ENCODE measurements around the gene TNIK. TPM values are rescaled to one million over a fixed set of nuclear protein-coding genes. Genes with fewer than 3 reads are reported as not detected.

TNIK gene
- total and polyA plus RNA-seq, 2 of the 13 experiments (the other 11 are each of a cell fraction or from before 2014, with no cell fraction given) = 0.15 to 0.22 TPM

DNA sequence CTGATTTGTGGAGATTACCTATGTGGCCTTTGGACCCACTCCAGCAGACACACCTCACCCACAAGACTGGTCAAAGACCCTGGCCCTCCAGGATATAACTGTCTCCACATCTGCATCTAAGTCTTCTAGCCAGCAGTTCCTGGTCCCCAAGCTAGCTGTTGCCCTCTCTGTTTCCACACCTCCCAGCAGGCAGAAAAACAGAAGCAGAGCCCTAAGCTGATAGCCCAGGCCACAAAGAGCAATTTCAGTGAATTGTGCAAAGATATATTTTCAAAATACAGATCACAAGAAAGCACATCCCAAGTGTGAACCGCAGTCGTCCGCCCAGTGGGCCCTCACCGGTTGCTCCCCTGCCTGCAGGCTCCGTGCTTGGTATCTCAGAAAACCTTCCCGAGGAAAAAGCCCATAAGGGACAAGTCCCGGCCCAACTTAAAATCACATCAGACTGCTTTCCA is 2.6 kb downstream of the TNIK start:
- in situ Hi-C loops (cut with HindIII; ENCODE audit: extremely low pct_ligation_motif_present, low pct_unique_long_range_greater_than_20kb) = no loop called here
- 0% methylated on average over 6 of the region's 7 CpGs for WGBS (ENCODE audit: low lambda C conversion rate)
- no peak overlapping the region for H3K9ac ChIP-seq (ENCODE audit: insufficient read depth, low read depth, low read length)
- DNase-seq (ENCODE audit: low spot score) (no peak), FAIRE-seq (no peak), ATAC-seq (no peak)
- no peaks in the 10 kb centered on the region for H4K20me1 ChIP-seq (ENCODE audit: insufficient read depth, low read length)
- CTCF ChIA-PET (ENCODE audit: low intra/inter-chr PET ratio, low total read pairs) = no interaction called here
- H3K79me2 ChIP-seq (ENCODE audit: insufficient read depth, low read length) = no peaks in the 10 kb centered on the region
- peaks cover 8 to 54% of the 10 kb centered on the region in 2 experiments for H3K27me3 ChIP-seq (ENCODE audit: control insufficient read depth in 1 of 2, insufficient read depth in 2 of 2, low read length in 2 of 2)
- no peak overlapping the region; the same call in 1 of the 2 replicates for H3K4me2 ChIP-seq (ENCODE audit: low read depth, low read length)
- peaks cover 41% of the 10 kb centered on the region for H3K4me1 ChIP-seq (ENCODE audit: insufficient read depth, low read length)
- H3K36me3 ChIP-seq (replicated peaks in 1 of 2; ENCODE audit: control insufficient read depth in 1 of 2, insufficient read depth in 2 of 2, low read length in 2 of 2) = no peaks in the 10 kb centered on the region
- H3K27ac ChIP-seq (ENCODE audit: extremely low read length, insufficient read depth, low read length) = no peak overlapping the region
- no peak overlapping the region for H3K4me3 ChIP-seq (replicated peaks in 1 of 3; ENCODE audit: insufficient read depth in 1 of 3, low read depth in 2 of 3, low read length in 3 of 3)
- BruUV-seq (replicated peaks) = no TSS peak
- H2AFZ ChIP-seq (ENCODE audit: low read length) = no peak overlapping the region
- H3K9me3 ChIP-seq (ENCODE audit: low read length) = no peaks in the 10 kb centered on the region
- POLR2A ChIA-PET = no interaction called here
- intact Hi-C loops (cut with micrococcal nuclease; ENCODE audit: unreplicated experiment) = no loop called here
- TF ChIP-seq ZNF205 (CRISPR knock-in tag; IDR thresholded peaks at IDR 0.05) = no peak
- no peak for TF ChIP-seq ZNF530 (CRISPR knock-in tag; IDR thresholded peaks at IDR 0.05; ENCODE audit: low read depth)
- TF ChIP-seq, protein P1, sequence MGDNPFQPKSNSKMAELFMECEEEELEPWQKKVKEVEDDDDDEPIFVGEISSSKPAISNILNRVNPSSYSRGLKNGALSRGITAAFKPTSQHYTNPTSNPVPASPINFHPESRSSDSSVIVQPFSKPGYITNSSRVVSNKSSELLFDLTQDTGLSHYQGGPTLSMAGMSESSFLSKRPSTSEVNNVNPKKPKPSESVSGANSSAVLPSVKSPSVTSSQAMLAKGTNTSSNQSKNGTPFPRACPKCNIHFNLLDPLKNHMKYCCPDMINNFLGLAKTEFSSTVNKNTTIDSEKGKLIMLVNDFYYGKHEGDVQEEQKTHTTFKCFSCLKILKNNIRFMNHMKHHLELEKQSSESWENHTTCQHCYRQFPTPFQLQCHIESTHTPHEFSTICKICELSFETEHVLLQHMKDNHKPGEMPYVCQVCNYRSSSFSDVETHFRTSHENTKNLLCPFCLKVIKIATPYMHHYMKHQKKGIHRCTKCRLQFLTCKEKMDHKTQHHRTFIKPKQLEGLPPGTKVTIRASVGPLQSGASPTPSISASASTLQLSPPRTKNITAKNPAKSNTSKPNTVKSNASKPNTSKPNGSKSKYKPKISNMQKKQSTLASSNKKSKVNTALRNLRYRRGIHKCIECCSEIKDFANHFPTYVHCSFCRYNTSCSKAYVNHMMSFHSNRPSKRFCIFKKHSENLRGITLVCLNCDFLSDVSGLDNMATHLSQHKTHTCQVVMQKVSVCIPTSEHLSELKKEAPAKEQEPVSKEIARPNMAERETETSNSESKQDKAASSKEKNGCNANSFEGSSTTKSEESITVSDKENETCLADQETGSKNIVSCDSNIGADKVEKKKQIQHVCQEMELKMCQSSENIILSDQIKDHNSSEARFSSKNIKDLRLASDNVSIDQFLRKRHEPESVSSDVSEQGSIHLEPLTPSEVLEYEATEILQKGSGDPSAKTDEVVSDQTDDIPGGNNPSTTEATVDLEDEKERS (CRISPR knock-in tag; IDR thresholded peaks at IDR 0.05) = no peak
- no peak for TF ChIP-seq JUNB (CRISPR knock-in tag; IDR thresholded peaks at IDR 0.05; ENCODE audit: borderline replicate concordance)
- TF ChIP-seq, protein P2, sequence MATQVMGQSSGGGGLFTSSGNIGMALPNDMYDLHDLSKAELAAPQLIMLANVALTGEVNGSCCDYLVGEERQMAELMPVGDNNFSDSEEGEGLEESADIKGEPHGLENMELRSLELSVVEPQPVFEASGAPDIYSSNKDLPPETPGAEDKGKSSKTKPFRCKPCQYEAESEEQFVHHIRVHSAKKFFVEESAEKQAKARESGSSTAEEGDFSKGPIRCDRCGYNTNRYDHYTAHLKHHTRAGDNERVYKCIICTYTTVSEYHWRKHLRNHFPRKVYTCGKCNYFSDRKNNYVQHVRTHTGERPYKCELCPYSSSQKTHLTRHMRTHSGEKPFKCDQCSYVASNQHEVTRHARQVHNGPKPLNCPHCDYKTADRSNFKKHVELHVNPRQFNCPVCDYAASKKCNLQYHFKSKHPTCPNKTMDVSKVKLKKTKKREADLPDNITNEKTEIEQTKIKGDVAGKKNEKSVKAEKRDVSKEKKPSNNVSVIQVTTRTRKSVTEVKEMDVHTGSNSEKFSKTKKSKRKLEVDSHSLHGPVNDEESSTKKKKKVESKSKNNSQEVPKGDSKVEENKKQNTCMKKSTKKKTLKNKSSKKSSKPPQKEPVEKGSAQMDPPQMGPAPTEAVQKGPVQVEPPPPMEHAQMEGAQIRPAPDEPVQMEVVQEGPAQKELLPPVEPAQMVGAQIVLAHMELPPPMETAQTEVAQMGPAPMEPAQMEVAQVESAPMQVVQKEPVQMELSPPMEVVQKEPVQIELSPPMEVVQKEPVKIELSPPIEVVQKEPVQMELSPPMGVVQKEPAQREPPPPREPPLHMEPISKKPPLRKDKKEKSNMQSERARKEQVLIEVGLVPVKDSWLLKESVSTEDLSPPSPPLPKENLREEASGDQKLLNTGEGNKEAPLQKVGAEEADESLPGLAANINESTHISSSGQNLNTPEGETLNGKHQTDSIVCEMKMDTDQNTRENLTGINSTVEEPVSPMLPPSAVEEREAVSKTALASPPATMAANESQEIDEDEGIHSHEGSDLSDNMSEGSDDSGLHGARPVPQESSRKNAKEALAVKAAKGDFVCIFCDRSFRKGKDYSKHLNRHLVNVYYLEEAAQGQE (IDR thresholded peaks at IDR 0.05; ENCODE audit: borderline replicate concordance in 1 of 2, low read depth in 1 of 2, low read length in 2 of 2) = no peak
- no peak for TF ChIP-seq ZNF335 (CRISPR knock-in tag; IDR thresholded peaks at IDR 0.05)
- TF ChIP-seq ZSCAN9 (CRISPR knock-in tag; IDR thresholded peaks at IDR 0.05; ENCODE audit: borderline replicate concordance) = no peak
- TF ChIP-seq CBX2 (IDR thresholded peaks at IDR 0.05; ENCODE audit: low read depth, low read length) = no peak
- no peak for TF ChIP-seq CBX2 (CRISPR knock-in tag; IDR thresholded peaks at IDR 0.05; ENCODE audit: low read depth)
- TF ChIP-seq, protein P3, sequence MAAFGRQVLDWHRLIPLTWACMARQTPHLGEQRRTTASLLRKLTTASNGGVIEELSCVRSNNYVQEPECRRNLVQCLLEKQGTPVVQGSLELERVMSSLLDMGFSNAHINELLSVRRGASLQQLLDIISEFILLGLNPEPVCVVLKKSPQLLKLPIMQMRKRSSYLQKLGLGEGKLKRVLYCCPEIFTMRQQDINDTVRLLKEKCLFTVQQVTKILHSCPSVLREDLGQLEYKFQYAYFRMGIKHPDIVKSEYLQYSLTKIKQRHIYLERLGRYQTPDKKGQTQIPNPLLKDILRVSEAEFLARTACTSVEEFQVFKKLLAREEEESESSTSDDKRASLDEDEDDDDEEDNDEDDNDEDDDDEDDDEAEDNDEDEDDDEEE (CRISPR knock-in tag; IDR thresholded peaks at IDR 0.05) = no peak
- TF ChIP-seq, protein P4, sequence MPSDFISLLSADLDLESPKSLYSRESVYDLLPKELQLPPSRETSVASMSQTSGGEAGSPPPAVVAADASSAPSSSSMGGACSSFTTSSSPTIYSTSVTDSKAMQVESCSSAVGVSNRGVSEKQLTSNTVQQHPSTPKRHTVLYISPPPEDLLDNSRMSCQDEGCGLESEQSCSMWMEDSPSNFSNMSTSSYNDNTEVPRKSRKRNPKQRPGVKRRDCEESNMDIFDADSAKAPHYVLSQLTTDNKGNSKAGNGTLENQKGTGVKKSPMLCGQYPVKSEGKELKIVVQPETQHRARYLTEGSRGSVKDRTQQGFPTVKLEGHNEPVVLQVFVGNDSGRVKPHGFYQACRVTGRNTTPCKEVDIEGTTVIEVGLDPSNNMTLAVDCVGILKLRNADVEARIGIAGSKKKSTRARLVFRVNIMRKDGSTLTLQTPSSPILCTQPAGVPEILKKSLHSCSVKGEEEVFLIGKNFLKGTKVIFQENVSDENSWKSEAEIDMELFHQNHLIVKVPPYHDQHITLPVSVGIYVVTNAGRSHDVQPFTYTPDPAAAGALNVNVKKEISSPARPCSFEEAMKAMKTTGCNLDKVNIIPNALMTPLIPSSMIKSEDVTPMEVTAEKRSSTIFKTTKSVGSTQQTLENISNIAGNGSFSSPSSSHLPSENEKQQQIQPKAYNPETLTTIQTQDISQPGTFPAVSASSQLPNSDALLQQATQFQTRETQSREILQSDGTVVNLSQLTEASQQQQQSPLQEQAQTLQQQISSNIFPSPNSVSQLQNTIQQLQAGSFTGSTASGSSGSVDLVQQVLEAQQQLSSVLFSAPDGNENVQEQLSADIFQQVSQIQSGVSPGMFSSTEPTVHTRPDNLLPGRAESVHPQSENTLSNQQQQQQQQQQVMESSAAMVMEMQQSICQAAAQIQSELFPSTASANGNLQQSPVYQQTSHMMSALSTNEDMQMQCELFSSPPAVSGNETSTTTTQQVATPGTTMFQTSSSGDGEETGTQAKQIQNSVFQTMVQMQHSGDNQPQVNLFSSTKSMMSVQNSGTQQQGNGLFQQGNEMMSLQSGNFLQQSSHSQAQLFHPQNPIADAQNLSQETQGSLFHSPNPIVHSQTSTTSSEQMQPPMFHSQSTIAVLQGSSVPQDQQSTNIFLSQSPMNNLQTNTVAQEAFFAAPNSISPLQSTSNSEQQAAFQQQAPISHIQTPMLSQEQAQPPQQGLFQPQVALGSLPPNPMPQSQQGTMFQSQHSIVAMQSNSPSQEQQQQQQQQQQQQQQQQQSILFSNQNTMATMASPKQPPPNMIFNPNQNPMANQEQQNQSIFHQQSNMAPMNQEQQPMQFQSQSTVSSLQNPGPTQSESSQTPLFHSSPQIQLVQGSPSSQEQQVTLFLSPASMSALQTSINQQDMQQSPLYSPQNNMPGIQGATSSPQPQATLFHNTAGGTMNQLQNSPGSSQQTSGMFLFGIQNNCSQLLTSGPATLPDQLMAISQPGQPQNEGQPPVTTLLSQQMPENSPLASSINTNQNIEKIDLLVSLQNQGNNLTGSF (CRISPR knock-in tag; IDR thresholded peaks at IDR 0.05) = no peak
- TF ChIP-seq ZNF839 (CRISPR knock-in tag; IDR thresholded peaks at IDR 0.05; ENCODE audit: borderline replicate concordance) = no peak

Measured in HepG2 (cell line).